Mesenchymal stem cell (in vitro differentiated cells and primary cell): ENCODE data around the gene GHDC.
"Not testable (repeated sequence)": the region's sequence is repeated elsewhere in the genome, so short reads cannot be mapped to it uniquely, and the experiment has no call there.

Experiments used
- DNase-seq: peaks from one replicate; pipeline ENCODE4 v3.0.0-alpha.2; 2013
- H2AFZ ChIP-seq: one replicate; pipeline ENCODE4 v1.6.1; 2013; ENCODE audit warnings: low read depth, mild to moderate bottlenecking, control low read depth, inconsistent platforms, low read length, moderate library complexity
- H2AK5ac ChIP-seq: 2 replicates; pipeline ENCODE4 v1.6.1; 2013; ENCODE audit warnings: low read length, moderate library complexity, mild to moderate bottlenecking, inconsistent platforms; ENCODE audit not compliant: severe bottlenecking
- H2BK120ac ChIP-seq: one replicate; pipeline ENCODE4 v1.6.1; 2013; ENCODE audit warnings: low read depth, mild to moderate bottlenecking, inconsistent platforms, low read length, moderate library complexity
- H2BK12ac ChIP-seq, 2 experiments: one replicate each; pipeline ENCODE4 v1.6.1; 2013; ENCODE audit warnings: inconsistent platforms in 2 of 2, low read length in 2 of 2, mild to moderate bottlenecking in 2 of 2, moderate library complexity in 2 of 2, control low read depth in 1 of 2
- H2BK15ac ChIP-seq: one replicate; pipeline ENCODE4 v1.6.1; 2013; ENCODE audit warnings: mild to moderate bottlenecking, low read depth, inconsistent platforms; ENCODE audit not compliant: poor library complexity, severe bottlenecking
- H2BK5ac ChIP-seq: 2 replicates; pipeline ENCODE4 v1.6.1; 2013; ENCODE audit warnings: low read depth, mild to moderate bottlenecking, low read length, control low read depth, inconsistent platforms; ENCODE audit not compliant: poor library complexity, severe bottlenecking
- H3K14ac ChIP-seq, 2 experiments: one replicate each; pipeline ENCODE4 v1.6.1; 2013; ENCODE audit warnings: inconsistent platforms in 2 of 2, low read length in 2 of 2, control low read depth in 1 of 2, mild to moderate bottlenecking in 1 of 2, moderate library complexity in 1 of 2
- H3K18ac ChIP-seq, 2 experiments: one replicate each; pipeline ENCODE4 v1.6.1; 2013; ENCODE audit warnings: inconsistent platforms in 2 of 2, low read length in 2 of 2, control low read depth in 1 of 2, low read depth in 1 of 2, mild to moderate bottlenecking in 1 of 2
- H3K23ac ChIP-seq, 2 experiments: one replicate each; pipeline ENCODE4 v1.6.1; 2013; ENCODE audit warnings: inconsistent platforms in 2 of 2, low read length in 2 of 2, mild to moderate bottlenecking in 2 of 2, moderate library complexity in 2 of 2, control low read depth in 1 of 2
- H3K27ac ChIP-seq: 2 replicates; pipeline ENCODE4 v1.5.1; 2013; ENCODE audit warnings: mild to moderate bottlenecking, moderate library complexity, low read length, control low read depth, inconsistent platforms; ENCODE audit not compliant: poor library complexity, severe bottlenecking
- H3K27me3 ChIP-seq, 2 experiments: 2 replicates each; pipeline versions ENCODE4 v1.6.1 to v1.7.0; 2013; ENCODE audit warnings: low read length in 2 of 2, mild to moderate bottlenecking in 2 of 2, moderate library complexity in 2 of 2, control low read depth in 1 of 2, inconsistent platforms in 1 of 2; ENCODE audit not compliant: control insufficient read depth in 1 of 2, insufficient read depth in 1 of 2
- H3K36me3 ChIP-seq, 2 experiments: 2 replicates each; pipeline versions ENCODE4 v1.6.1 to v1.7.0; 2013; ENCODE audit warnings: low read length in 2 of 2, control low read depth in 1 of 2, inconsistent platforms in 1 of 2, low read depth in 1 of 2, mild to moderate bottlenecking in 1 of 2; ENCODE audit not compliant: insufficient read depth in 2 of 2, control insufficient read depth in 1 of 2
- H3K4ac ChIP-seq, 2 experiments: one replicate each; pipeline ENCODE4 v1.6.1; 2013; ENCODE audit warnings: inconsistent platforms in 2 of 2, low read length in 2 of 2, mild to moderate bottlenecking in 2 of 2, moderate library complexity in 2 of 2, control low read depth in 1 of 2, low read depth in 1 of 2
- H3K4me1 ChIP-seq: 2 replicates; pipeline ENCODE4 v1.6.1; 2013; ENCODE audit warnings: low read depth, low read length, control low read depth; ENCODE audit not compliant: control insufficient read depth, insufficient read depth
- H3K4me2 ChIP-seq: 2 replicates; pipeline ENCODE4 v1.6.1; 2013; ENCODE audit warnings: low read length, mild to moderate bottlenecking, inconsistent platforms; ENCODE audit not compliant: poor library complexity, severe bottlenecking
- H3K4me3 ChIP-seq, 2 experiments: 2 replicates each; pipeline versions ENCODE4 v1.5.1 to v1.7.0; 2013; ENCODE audit warnings: low read length in 2 of 2, mild to moderate bottlenecking in 2 of 2, control low read depth in 1 of 2, low read depth in 1 of 2; ENCODE audit not compliant: insufficient read depth in 1 of 2
- H3K79me1 ChIP-seq: replicated peaks from 2 replicates; pipeline ENCODE4 v1.6.1; 2013; ENCODE audit warnings: mild to moderate bottlenecking, control low read depth, low read length, inconsistent platforms; ENCODE audit not compliant: poor library complexity, severe bottlenecking
- H3K9ac ChIP-seq: 2 replicates; pipeline ENCODE4 v1.7.0; 2013; ENCODE audit warnings: mild to moderate bottlenecking, low read length, moderate library complexity
- H3K9me3 ChIP-seq: 2 replicates; pipeline ENCODE4 v1.7.0; 2013; ENCODE audit warnings: mild to moderate bottlenecking, low read length; ENCODE audit not compliant: control insufficient read depth
- H4K8ac ChIP-seq: one replicate; pipeline ENCODE4 v1.6.1; 2013; ENCODE audit warnings: inconsistent platforms, mild to moderate bottlenecking, low read length, moderate library complexity
- H4K91ac ChIP-seq: one replicate; pipeline ENCODE4 v1.6.1; 2013; ENCODE audit warnings: mild to moderate bottlenecking, low read length, inconsistent platforms
- WGBS: methylation state at CpG from one replicate; pipeline ENCODE4 v1.1.7; 2013; ENCODE audit warnings: mixed read lengths; 5-methylcytosine and 5-hydroxymethylcytosine counted together

The GHDC gene

DNA sequence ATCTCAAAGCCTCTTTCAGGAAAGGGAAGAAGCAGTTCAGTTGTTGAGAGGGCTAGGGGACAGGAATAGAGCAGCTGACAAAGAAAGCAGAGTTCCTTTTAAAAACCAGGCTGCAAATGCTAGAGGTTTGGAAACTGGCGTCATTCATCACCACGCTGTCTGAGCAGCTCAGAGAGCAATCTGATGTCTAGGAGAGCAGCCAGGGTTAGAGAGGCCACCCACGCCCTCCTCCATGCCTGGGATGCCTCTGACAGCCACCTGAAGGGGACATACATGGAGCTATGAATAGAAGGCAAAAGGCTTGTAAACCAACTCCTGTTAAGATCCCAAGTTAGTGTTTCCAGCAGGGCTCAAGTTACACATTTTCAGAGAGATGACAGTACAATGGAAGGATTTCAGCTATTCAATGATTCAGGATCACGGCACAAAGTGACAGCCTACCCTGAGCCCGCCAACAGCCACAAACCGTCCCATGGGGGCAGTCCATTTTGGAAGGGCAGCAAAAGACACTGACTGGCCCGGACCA lies 51.9 kb downstream of the GHDC start:
- Histone ChIP-seq H3K9ac (peak overlapping the region; percentile 34), H3K27me3 (no peaks in the 10 kb centered on the region), H3K4me2 (peak overlapping the region; percentile 7)

DNA sequence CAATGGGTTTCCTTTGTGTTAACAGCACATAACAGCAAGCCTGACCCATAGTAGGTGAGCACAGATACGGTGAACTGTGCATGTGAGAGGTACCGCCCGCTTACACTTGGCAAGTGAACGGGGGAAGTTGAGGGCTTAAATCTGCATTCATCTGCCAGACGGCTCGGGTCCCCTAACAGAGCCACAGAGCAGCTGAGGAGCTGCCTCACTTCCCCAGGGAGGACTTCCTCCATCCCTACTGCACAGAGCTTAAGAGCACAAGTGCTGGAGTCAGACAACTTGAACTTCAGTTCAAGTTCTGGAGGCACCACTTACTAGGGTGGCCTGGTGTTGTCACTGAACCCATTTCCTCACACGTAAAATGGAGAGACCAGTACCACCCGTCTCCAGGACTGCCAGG lies 52.9 kb downstream of the GHDC start:
- no peak overlapping the region for H2BK15ac ChIP-seq
- H3K79me1 ChIP-seq = peaks cover 13% of the 10 kb centered on the region
- WGBS = 81% methylated on average over 8 of the region's 8 CpGs
- no peak overlapping the region for H3K9ac ChIP-seq
- H3K27me3 ChIP-seq = no peaks in the 10 kb centered on the region
- no peak overlapping the region for H2BK120ac ChIP-seq
- H3K18ac ChIP-seq = no peak overlapping the region
- H3K36me3 ChIP-seq = peaks cover 29 to 30% of the 10 kb centered on the region in 2 experiments
- H3K4me2 ChIP-seq = no peak overlapping the region
- H4K8ac ChIP-seq = no peak overlapping the region
- no peak overlapping the region for H2AFZ ChIP-seq
- no peak overlapping the region for H2BK5ac ChIP-seq
- H3K4me1 ChIP-seq = peaks cover 34% of the 10 kb centered on the region
- H3K9me3 ChIP-seq = no peaks in the 10 kb centered on the region
- DNase-seq = no peak
- no peak overlapping the region for H3K27ac ChIP-seq
- H3K4me3 ChIP-seq = no peak overlapping the region
- no peak overlapping the region for H3K4ac ChIP-seq
- no peak overlapping the region for H3K23ac ChIP-seq
- no peak overlapping the region for H2AK5ac ChIP-seq
- no peak overlapping the region for H2BK12ac ChIP-seq
- no peak overlapping the region for H3K14ac ChIP-seq
- no peak overlapping the region for H4K91ac ChIP-seq

More for the DNA sequence above, 51.9 kb downstream of the GHDC start:
- peaks cover 27 to 33% of the 10 kb centered on the region in 2 experiments for H3K36me3 ChIP-seq
- H4K8ac ChIP-seq = no peak overlapping the region
- H4K91ac ChIP-seq = no peak overlapping the region
- H2BK5ac ChIP-seq = no peak overlapping the region
- DNase-seq = peak; percentile 31
- H3K18ac ChIP-seq = no peak overlapping the region
- peaks cover 34% of the 10 kb centered on the region for H3K4me1 ChIP-seq
- 86% methylated on average over 7 of the region's 7 CpGs for whole genome bisulfite sequencing
- peak overlapping the region; percentile 53 for H3K27ac ChIP-seq
- peaks cover 12% of the 10 kb centered on the region for H3K79me1 ChIP-seq
- no peak overlapping the region for H2BK12ac ChIP-seq
- no peak overlapping the region for H2AFZ ChIP-seq
- H3K14ac ChIP-seq = no peak overlapping the region
- H3K4ac ChIP-seq = no peak overlapping the region
- H3K9me3 ChIP-seq = no peaks in the 10 kb centered on the region
- no peak overlapping the region for H2BK15ac ChIP-seq
- H3K23ac ChIP-seq = no peak overlapping the region
- no peak overlapping the region for H2AK5ac ChIP-seq
- no peak overlapping the region for H2BK120ac ChIP-seq
- peak overlapping the region in 1 of 2 experiments; percentile 25 for H3K4me3 ChIP-seq

DNA sequence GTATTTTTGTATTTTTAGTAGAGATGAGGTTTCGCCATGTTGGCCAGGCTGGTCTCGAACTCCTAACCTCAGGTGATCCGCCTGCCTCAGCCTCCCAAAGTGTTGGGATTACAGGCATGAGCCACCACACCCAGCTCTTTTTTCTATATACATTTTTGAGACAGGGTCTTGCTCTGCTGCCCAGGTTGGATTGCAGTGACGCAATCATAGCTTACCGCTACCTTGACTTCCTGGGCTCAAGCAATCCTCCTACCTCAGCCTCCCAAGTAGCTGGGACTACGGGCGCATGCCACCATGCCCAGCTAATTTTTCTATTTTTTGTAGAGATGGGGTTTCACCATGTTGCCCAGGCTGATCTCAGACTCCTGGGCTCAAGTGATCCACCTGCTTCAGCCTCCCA lies 53.6 kb downstream of the GHDC start:
- not testable (repeated sequence) for H2AK5ac ChIP-seq, H3K4me2 ChIP-seq, H3K27me3 ChIP-seq, H3K18ac ChIP-seq, H4K8ac ChIP-seq, H2BK120ac ChIP-seq, H2BK15ac ChIP-seq, H3K14ac ChIP-seq, H4K91ac ChIP-seq, DNase-seq, H3K4ac ChIP-seq, H3K4me3 ChIP-seq, H3K23ac ChIP-seq, H2BK5ac ChIP-seq, H3K27ac ChIP-seq, H2AFZ ChIP-seq, H2BK12ac ChIP-seq, H3K9me3 ChIP-seq, H3K9ac ChIP-seq
- peaks cover 30 to 33% of the 10 kb centered on the region in 2 experiments for H3K36me3 ChIP-seq
- H3K79me1 ChIP-seq = peaks cover 15% of the 10 kb centered on the region
- peaks cover 39% of the 10 kb centered on the region for H3K4me1 ChIP-seq
- WGBS = 98% methylated on average over 6 of the region's 7 CpGs
